HG03432 (cell line): ENCODE data around the gene SH3BGRL2.
A peak's percentile ranks its signal among the peaks of the same experiment; 100 is the strongest.

Source experiments
- ATAC-seq: cut with Tn5 transposase; IDR thresholded peaks from one replicate; pipeline ENCODE4 v1.9.1; 2021; ENCODE audit warnings: mild to moderate bottlenecking, moderate library complexity; ENCODE audit not compliant: unreplicated experiment

The SH3BGRL2 gene

DNA sequence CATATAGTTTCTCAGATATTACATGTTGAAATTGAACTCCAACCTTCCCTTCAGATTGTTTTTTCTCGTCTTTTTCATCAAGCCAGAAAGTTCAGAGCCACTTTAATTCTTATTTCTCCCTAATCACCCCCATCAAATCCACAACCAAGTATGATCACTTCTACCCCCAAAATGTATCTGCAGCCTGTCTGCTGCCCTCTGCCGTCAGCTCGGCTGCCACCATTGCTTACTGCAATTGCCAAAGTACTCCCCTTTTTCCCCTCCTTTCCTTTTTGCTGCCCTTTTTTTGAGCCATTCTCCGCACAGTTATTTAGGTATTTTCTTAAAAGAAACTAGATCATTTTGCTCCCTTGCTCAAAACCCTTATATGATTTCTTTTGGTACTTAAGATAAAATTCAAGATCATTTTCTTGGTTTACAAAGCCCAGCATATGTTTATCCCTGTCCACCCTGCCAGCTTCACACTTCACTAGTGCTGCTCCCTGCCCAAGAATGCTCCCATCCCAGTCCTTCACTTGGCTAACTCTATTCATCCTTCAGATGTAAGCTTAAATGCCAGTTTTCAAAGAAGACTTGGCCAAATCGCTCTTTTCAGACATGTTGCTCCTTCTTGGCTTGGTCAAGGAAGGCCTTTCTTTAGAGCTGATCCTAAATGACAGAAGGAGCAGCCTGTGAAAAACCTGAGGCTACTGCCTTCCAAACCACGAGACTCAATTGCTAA lies 63.7 kb downstream of the SH3BGRL2 start:
- no peak for ATAC-seq

DNA sequence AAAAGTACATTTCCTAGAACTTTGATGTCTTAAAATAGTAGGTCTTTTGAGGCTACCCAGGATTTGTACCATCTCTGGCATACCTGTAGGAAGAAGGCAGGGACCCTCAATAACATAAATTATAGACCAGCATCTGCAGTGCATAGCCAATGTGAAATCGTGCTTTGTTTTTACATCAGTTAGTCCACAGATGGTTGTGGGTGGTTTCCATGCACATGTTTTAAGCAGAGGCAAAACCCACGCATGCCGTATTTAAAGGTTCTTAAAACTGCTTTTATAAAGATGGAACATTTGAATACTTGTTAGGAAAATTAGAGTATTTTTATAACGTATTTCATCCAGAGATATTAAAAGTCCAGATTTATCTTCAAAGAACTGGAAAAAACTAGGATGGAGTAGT lies 66.3 kb downstream of the SH3BGRL2 start:
- ATAC-seq = no peak

DNA sequence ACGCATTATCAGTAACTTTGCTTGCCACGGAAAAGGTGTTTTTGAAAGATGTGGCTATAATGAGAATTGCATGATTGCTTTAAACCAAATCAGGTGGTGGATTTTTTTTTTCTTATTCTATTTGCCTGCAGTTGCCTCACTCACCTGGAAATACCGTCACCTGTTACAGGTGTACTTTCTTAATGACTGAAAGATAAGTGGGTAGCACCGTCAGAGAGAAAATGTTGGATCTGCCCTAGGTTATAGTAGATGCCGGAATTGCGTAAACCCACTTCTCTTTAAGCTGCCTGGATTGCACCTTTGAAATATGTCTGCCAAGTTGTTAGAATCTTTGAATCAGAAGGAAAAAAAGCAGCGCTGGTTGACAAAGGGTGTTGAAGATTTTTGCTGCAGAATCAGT lies 68.5 kb downstream of the SH3BGRL2 start:
- ATAC-seq = no peak

DNA sequence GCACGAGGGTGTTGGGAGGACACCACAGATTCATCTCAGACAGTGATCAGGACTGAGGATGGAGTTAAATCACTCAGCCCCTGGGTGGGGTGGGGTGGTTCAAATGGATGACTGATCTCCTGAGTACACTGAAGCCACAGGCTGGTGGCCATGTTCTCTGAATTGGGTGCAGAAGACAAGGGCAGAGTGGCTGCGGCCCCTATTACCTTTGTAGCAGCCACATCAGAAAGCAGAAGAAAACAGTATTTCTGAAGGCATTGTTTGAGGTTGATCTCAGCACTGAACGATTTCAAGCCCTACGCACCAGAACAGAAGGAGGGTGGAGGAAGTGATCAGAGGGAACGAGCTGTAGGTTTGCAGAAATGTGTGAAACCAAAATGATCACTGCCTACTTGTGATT lies 71.6 kb downstream of the SH3BGRL2 start:
- ATAC-seq = no peak

DNA sequence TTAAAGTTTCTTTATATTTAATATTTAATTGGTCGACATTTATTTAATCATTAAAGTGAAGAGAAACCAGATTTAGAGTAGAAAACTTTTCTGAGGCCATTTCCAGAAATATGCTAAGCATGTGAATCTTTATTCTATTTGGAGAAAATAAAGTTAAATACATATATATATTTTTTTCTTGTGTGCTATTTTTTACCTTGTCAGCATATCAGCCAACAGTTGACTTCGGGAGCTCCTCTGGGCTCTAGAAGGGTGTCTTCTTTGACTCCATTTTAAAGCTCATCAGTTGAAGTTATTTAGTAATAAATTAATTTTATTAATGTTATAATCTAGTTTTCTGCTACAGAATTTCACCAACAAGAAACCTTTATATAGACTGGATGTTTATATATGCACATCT lies 73.1 kb downstream of the SH3BGRL2 start:
- ATAC-seq = no peak

DNA sequence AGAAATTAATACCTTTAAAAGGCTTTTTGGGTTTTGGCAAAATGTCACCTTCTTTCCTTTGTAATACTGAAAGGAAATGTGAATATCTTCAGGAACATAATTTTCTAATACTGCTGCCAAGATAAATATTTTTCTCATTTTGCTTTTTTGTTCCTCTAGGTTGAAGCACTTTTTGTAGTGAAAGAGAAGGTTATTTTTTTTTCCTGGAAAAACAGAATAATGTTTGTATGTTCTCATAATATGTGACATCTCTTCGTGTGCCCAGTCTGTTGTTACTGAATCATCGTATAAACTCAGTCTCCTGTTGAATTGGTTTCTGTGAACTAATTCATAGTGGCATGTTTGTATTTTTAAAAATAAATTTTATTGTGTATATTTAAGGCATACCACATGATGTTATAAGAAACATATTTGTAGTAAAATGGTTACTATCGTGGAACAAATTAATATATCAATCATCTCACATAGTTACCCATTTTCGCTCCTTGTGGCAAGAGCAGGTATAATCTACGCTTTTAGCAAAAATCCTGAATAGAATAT lies 74.4 kb downstream of the SH3BGRL2 start:
- no peak for ATAC-seq

DNA sequence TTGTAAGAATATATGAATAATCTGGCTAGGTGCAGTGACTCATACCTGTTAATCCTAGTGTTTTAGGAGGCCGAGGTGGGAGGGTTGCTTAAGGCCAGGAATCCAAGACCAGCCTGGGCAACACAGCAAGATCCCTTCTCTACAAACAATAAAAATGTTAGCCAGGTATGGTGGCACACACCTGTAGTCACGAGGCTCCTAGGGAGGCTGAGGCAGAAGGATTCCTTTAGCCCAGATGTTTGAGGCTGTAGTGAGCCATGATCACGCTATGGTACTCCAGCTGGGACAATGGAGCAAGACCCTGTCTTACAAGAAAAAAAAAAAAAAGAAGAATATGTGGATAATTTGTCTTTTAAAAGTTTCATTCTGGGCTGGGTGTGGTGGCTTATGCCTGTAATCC lies 75.4 kb downstream of the SH3BGRL2 start:
- no peak for ATAC-seq

DNA sequence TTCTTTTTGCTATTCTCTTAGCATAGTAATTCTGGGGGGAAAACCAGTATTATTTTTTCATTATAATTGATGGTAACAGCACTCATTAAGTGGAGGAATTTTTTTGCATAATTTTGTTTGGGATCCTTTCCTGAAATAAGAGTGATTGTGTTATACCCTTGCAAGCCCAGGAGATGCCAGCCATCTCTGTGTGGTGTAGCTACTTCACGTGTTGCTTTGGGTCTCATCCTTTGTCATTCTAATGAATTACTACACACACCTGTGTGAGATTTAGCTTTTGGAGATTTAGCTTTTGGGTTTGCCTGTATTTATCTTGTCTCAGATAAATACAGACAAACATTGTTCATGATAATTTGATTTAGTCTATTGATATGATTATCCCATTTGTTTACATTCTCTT lies 76.5 kb downstream of the SH3BGRL2 start:
- no peak for ATAC-seq

DNA sequence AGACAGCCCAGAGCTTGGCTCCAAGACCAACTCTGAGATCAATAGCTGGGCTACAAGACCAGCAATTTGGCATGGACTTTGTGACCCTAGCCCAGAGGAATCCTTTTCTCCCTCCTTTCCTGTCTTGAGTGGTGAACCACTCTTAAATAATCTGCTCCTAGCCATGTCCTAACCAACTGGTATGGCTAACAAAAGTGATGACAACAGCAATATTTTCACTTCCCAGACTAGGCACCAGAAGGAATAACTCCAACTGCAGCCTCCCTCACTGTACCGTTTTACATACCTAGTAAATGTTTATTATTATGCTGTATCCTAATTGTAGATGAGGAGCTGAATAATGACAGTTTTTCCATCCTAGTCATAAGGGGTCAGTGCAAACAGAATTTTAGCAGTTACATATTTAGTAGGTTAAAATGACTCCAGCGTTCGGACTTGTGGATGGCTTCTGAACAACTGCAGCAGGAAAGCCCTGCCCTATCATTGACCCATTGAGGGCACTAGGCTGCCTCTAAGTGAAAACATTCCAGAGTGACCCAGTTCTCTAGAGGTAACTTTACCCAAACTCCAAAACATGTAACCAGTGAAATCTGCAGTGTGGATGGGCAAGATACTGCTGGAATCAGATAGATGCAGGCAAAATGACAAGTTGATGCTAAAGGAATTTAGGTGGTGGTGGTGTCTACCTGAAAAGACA lies 77.1 kb downstream of the SH3BGRL2 start:
- ATAC-seq = no peak

DNA sequence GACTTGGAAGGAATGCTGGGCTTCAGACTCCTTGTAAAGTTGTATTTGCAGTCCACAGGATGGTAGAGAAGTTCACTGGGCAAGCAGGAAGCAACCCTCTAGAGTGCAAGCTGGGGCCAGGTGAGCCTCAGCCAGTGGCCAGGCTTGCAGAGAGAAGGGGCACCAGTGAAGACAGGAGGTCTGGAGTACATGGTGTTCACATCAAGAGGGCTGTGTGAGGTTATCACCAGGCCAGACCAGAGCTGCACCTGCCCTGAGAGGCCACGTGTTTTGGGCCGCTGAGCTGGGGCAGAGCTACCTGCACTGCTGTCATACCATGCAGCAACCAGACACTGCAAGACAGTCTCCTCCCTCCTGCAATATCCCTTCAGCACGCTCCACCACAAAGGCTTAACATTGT lies 79.0 kb downstream of the SH3BGRL2 start:
- ATAC-seq = no peak

DNA sequence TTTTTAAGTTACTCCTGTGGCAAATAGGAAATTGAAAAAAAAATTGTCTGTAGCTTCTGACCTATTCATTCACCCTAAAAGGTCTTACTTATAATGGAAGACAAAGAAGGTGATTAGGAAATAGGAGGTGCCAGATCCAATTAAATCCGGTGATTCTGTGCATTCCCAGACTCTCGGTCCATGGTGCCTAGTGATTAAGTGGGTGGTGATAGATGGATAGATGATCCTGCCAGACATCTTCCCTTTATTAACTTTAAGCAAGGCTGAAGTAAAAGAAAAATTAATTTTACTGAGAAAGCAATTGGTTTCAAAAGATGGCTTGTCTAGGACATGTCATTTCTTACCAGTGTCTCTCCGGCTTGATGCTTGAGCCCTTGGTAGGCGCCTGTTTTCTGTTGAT lies 80.0 kb downstream of the SH3BGRL2 start:
- no peak for ATAC-seq

DNA sequence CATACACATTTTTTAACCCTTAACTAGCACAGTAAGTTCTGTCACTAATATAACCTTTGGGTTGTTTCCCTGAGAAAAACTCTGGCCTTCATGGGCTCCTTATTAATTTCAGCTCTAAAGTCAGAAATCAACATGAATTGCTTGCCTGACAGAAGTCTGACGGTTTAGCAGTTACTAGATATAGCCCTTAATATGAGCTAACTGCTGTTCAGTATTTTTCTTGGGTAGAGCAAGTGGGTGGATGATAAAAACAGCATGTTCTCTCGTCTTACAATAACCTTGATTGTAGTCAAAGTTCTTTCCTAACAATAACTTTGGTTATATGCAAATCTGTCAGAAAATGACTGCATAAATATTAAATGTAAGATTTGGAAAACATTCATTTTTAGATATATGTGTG lies 81.0 kb downstream of the SH3BGRL2 start:
- ATAC-seq = no peak

DNA sequence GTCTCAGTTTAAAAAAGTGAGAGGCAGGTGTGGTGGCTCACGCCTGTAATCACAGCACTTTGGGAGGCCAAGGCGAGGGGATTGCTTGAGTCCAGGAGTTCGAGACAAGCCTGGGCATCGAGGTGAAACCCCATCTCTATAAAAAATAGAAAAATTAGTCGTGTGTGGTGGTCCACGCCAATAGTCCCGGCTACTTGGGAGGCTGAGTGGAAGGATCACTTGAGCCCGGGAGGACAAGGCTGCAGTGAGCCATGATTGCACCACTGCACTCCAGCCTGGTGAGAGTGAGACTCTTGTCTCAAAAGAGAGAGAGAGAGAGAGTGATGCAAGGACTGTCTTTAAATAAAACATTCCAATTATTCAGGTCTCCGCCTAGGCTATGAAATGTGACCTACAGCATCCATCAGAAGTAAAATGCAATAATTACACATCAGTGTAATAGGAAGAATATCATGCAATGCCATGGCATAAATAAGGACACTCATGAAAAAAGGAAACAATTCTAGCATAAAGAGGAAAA lies 81.5 kb downstream of the SH3BGRL2 start:
- no peak for ATAC-seq

DNA sequence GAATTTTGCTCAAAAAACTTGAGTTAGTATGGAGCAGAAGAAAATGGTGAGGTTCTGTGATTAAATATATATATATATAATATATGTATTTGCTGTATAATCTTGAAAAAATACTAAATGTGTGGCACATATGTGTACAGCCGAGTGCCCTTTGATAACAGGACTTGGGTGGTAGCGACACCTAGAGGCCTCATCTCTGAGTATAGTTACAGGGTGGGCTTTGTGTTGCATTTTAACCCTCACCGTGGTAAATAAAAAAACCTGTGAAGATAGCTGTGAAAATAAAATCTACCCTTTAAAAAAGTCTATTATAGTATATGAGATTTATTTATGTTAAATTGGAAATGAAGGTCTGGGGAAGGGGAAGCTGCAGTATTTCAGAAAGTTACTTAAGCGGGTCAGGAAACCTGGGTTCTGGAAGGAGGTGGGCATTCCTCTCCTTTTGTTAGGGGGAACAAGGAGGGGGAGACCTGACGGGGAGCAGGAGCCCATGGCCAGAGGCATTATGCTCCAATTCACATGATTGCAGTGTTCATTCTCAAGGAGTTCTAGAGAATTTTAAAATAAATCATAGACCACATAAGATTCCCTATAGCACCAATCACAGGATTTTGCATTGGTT lies 82.7 kb downstream of the SH3BGRL2 start:
- ATAC-seq = peak; percentile 68

DNA sequence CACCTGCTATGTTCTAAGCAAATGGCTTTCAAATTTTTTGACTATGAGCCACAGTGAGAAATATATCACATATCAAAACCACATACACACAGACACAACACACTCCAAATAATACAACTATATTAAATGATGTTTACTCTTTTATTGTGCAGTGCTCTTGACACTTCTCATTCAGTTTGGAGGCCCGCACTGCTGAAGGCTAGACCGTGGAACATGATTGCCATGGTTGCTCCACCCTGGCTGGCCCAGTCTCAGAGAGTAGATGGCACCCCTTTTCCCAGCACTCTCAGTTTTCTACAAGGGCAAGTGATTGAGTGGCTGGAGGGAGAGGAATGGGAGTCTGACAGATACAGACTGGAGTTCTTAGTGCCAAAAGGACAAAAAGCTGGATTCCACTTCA lies 86.9 kb downstream of the SH3BGRL2 start:
- ATAC-seq = no peak

DNA sequence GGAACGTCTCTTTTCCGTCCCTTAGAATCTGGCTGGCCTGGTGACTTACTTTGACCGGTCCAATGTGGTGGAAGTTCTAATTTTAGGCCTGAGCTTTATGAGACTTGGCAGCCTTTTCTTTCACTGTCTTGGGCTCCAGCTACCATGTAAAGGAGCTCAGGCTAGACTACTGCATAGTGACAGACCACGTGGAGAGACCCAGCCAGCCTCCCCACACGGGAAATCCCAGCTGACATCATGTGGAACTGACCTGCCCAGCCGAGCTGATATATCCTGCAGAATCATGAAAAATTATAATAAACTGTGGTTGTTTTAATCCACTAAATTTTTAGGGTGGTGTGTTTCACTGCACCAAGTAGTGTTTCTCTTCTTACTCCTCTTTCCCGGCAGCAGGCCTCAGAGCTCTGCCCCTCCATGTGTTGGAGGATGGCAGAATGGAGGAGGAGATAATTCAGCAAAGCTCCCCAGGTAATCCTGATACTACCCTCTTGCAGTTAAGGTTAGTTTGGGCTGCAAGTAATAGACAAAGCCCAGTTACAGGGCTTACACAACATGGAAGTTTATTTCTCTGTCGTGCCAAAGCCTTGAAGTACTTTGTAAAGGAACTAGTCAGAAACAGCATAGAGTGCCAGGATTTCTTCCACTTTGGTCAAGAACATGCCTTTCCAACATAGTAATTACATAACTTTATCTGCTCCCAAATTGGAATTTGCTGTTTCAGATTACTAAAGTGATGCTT lies 87.5 kb downstream of the SH3BGRL2 start:
- peak; percentile 47 for ATAC-seq

DNA sequence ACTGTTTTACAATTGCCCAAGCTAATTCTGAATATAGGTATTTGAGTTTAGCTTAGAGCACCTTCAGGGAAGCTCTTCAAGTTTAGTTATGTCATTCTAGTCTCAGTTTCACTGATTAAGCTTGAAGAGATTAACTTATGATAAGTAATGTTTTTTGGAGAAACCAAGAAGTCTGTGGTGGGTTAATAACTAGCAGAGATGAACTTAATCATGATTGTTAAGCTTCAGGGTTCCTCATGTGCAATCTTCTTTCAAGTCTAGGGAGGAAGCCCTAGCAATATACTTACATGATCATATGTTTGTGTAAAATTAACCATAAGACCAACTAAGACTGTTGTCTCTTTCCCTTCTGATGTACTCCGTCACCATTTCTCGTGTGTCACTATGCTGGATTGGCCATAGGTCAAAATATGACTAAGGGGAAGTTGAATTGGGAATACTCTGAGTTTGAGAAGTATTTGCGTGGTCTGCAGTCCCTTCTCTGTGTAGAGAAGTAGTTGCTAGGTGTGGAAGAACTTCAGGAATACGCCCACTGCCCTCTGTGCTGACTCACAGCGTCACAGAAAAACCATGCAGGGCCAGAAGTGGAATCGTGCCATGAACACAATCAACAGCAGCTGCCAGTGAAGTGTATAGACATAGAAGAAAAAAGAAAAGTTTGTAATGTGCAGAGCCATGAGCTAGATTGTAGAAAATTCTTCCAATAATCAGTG lies 88.3 kb downstream of the SH3BGRL2 start:
- peak; percentile 54 for ATAC-seq

DNA sequence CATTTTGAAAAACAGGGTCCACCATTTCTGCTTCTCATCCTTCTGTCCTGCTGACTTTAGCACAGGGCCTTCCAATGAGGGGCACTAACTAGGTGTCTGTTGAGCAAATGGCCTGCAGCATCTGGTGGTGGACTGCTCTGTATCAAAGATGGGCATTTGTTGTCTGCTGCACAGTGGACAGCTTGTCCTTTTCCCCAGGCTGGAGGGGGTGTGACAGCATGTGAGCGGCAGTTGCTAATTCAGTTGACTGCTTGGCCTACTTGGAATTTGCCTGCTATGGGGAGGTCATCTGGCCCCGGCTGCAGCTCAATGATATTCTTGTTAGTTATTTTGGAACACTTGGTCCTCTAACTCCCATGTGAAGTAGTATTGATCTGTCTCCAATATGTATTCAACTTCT lies 93.7 kb downstream of the SH3BGRL2 start:
- ATAC-seq = no peak

DNA sequence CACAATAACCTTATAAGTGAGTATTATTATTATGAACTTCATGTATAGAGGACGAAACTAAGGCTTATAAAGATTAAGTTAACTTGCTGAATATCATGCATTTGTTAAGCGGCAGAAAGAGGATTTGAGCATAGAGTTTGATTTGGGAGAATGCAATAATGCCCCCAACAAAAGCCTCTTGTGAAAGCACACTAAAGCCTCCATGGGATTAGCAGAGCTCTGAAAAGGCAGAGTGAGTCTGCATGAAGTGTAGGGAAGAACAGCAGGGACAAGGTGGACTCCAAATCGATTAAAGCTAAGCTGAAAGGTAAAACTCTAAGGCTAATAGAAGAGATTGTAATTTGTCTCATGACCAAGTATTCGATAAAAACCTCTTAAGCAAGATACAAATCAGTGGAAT lies 100.3 kb downstream of the SH3BGRL2 start:
- ATAC-seq = no peak

DNA sequence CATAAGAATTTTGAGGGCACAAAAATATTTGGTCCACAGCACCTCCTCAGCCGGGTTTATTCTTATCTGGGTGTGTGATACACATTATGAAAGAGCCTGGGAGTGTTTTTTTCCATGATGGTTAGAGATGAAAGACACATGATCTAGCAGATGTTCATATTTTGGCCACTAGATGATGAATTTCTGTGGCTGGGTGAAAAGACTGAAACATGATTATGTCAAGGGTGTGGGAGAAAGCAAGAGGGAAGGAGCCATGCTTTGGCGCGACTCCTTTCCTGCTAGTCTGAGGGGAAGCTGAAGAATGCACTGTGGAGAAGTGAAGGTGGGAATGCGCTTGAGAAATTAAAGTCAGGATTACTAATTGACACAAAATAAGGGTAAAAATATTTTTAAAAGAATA lies 102.3 kb downstream of the SH3BGRL2 start:
- no peak for ATAC-seq
